ENCODE measurements around the gene FTO.
A peak's percentile ranks its signal among the peaks of the same experiment; 100 is the strongest.

FTO gene

GRCh38 chr16:53949715-53950410 is 245.9 kb downstream of the FTO start:
- no peak for TF ChIP-seq CTCF (conservative IDR thresholded peaks at IDR 0.05; ENCODE audit: low read depth, low read length)
- peak; percentile 14 for DNase-seq (ENCODE audit: low read depth)
- H3K4me3 ChIP-seq (ENCODE audit: low read depth, low read length) = no peak overlapping the region

GRCh38 chr16:53950677-53951076 is 246.7 kb downstream of the FTO start:
- H3K4me3 ChIP-seq (ENCODE audit: low read depth, low read length) = no peak overlapping the region
- no peak for TF ChIP-seq CTCF (conservative IDR thresholded peaks at IDR 0.05; ENCODE audit: low read depth, low read length)
- no peak for DNase-seq (ENCODE audit: low read depth)

- no peak for TF ChIP-seq CTCF (conservative IDR thresholded peaks at IDR 0.05; ENCODE audit: low read depth, low read length)
- H3K4me3 ChIP-seq (ENCODE audit: low read depth, low read length) = peak overlapping the region; percentile 19
- peak; percentile 70 for DNase-seq (ENCODE audit: low read depth)
Measured at GRCh38 chr16:53952215-53953208, 248.6 kb downstream of the FTO start.

DNA sequence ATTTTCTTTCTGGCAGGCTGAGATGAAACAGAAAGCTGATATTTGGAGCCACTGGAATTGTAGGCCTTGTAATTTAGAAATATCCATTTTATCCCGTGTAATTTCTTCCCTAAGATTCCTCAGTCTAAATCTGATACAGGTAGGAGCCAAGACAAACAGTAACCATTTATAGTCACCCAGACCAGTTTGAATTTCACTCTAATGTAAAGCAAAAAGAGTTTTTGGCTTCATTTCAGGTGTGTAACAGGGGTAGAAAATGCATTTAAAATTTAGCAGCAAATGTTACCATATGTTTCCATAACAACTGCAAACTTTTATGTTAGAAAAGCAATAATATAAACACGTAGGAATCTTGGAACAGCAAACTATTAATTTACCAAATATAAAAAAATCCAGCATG is 249.4 kb downstream of the FTO start:
- DNase-seq (ENCODE audit: low read depth) = no peak

DNA sequence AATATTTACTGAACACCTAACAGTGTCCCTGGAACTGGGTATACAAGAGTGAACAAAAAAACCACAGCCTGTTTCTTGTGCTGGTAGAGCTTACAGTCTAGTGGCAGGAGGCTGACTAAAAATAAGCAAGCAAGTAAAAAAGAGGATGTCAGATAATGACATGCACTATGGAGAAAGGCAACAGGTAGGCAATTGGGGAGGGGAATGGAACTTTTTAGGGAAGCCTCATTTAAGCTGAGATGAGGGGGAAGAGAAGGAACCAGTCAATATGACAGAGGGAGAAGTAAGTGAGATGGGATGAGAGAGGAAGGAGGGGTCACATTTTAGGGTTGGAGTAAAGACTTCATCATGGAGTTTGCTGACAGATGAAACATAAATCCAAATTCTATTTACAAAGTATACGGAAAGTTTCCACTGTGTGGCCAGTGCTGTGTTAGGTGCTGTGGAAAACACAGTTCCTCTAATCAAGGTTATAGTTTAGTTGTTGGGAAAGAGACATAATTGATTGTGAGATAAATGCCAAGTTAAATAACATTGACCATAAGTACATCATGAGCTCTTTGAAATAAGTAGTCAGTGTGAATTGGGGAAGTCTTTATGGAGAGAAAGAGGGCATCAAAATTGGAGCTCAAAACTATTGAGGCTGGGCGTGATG is 251.4 kb downstream of the FTO start:
- no peak overlapping the region for H3K4me3 ChIP-seq (ENCODE audit: low read depth, low read length)

More for the DNA sequence above, 249.4 kb downstream of the FTO start:
- no peak for TF ChIP-seq CTCF (conservative IDR thresholded peaks at IDR 0.05; ENCODE audit: low read depth, low read length)
- H3K4me3 ChIP-seq (ENCODE audit: low read depth, low read length) = no peak overlapping the region

More for the DNA sequence above, 251.4 kb downstream of the FTO start:
- no peak for DNase-seq (ENCODE audit: low read depth)
- TF ChIP-seq CTCF (conservative IDR thresholded peaks at IDR 0.05; ENCODE audit: low read depth, low read length) = no peak
